NCI-H526 treated with DMSO at 0.1 percent for 48 hours (cell line): Measurements from ENCODE around the gene TNFRSF8.
"Not testable (repeated sequence)": the region's sequence is repeated elsewhere in the genome, so short reads cannot be mapped to it uniquely, and the experiment has no call there.

Experiments used
- DNase-seq: peaks from one replicate; lab custom pipeline; 2025; lab: John Stamatoyannopoulos, UW

TNFRSF8 gene

GRCh38 chr1:12038356-12039163, 24.5 kb upstream of the TNFRSF8 start:
- no peak for DNase-seq

- no peak for DNase-seq
These were observed 24.0 kb upstream of the TNFRSF8 start for GRCh38 chr1:12039164-12039525.

DNA sequence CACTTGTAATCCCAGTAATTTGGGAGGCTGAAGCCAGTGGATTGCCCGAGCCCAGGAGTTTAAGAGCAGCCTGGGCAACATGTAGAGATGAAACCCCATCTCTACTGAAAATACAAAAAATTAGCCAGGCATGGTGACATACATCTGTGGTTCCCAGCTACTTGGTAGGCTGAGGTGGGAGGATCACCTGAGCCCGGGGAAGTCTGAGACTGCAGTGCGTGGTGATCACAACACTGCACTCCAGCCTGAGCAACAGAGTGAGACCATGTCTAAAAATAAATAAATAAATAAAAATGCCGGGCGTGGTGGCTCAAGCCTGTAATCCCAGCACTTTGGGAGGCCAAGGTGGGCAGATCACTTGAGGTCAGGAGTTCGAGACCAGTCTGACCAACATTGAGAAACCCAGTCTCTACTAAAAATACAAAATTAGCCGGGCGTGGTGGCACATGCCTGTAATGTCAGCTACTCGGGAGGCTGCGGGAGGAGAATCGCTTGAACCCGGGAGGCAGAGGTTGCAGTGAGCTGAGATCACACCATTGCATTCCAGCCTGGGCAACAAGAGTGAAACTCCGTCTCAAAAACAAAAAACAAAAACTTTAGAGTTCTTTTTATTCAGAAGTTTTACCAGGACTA, 23.2 kb upstream of the TNFRSF8 start:
- DNase-seq, result not testable (repeated sequence)

- no peak for DNase-seq
These were observed 22.5 kb upstream of the TNFRSF8 start for GRCh38 chr1:12040457-12041051.

GRCh38 chr1:12044187-12044877, 18.8 kb upstream of the TNFRSF8 start:
- not testable (repeated sequence) for DNase-seq

DNA sequence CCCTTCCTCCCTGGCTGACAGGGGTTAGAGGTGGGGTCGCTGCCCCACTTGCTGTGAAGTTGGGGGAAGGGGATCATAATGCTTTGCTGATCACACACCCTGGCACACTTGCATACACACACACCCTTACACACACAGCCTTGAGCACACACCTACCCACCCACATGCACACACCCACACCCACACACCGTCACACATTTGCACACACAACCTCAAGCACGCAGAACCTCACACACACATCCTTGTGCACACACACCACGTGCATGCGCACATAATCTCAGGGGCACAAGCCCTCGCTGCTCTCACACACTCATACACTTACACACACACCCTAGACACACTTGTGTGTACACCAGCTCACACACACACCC, 16.4 kb upstream of the TNFRSF8 start:
- no peak for DNase-seq

DNA sequence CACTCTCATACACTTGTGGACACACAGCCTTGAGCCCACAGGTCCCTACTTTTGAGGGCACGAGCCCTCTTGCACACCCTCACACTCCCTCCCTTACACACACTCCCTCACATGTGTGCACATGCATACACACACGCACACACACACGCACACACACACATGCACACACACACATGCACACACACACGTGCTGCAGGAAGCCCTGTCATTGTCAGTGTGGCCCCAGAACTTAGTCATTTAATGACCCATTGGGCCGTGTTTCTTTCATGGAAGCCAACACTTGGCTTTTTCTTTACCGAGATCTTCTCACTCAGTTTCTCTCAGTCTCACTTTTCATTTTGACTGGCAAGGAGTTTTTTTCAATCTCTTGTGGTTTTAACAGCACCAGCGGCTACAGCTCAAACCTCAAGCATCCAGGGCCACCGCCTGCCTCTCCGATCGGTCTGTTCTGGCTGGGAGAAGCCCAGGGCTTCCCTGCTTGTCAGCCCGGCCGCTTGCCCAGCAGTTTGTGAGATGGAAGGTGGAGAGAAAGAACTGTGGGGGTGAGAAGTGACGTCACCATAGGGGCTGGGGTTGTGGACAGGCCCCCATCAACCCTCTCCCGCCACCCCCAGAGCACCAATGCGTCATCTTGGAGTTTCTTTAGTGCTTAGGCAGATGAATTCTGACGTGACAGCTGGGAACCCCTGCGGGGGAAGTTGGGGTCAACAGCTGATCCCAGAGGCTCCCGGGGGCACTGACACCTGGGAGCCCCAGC, 15.8 kb upstream of the TNFRSF8 start:
- no peak for DNase-seq

DNA sequence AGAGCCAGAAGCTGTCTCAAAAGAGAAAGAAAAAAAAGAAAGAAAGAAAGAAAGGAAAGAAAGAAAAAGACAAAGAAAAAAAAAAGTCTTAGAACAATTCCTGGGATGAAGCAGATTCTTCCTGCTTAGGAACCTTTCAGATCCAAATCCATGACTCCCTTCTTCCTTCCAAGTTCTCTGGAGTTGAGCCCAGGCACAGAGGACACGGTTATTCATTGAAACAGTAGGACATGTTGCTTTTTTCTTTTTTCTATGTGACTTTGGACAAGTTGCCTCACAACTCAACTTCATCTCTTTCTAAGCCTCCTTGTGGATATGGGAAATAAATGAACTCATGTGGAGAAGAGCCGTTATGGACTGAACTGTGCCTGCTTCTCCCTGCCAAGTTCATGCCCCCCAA, 14.7 kb upstream of the TNFRSF8 start:
- DNase-seq, result no peak

- DNase-seq, result no peak
These were observed 13.5 kb upstream of the TNFRSF8 start for GRCh38 chr1:12049616-12050015.

- DNase-seq, result no peak
These were observed 11.7 kb upstream of the TNFRSF8 start for GRCh38 chr1:12051361-12051760.

- no peak for DNase-seq
These were observed 11.0 kb upstream of the TNFRSF8 start for GRCh38 chr1:12052008-12052573.

DNA sequence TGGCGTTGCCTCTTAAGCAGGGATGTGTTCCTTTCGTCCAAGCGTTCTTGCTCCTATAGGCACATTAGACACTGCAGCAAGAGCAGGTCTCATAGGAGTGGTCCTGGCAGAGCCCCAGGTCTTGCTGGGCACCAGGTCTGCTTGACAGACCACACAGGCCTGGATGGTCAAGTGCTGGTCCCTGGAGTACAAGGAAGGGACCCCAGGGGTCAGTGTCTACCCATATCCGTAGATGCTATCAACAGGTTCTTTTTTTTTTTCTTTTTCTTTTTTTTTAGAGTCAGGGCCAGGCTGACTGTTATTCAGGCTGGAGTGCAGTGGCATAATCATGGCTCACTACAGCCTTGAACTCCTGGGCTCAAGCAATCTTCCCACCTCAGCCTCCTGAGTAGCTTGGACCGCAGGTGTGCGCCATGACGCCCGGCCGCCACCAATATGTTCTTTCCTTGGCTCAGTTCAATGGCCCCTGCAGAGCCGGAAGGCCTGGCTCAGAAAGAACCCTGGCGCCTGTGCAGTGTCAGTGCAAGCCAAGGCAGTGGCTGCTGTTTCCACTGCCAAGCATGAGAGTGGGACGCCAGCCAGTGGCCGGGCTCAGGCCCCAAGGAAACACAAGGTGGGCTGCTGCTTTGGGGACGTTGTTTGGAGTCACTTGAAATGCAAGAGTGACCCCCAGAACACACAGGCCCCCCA, 10.0 kb upstream of the TNFRSF8 start:
- no peak for DNase-seq

- DNase-seq, result no peak
These were observed 9.2 kb upstream of the TNFRSF8 start for GRCh38 chr1:12053752-12054548.

GRCh38 chr1:12055259-12055658, 7.8 kb upstream of the TNFRSF8 start:
- no peak for DNase-seq

- DNase-seq, result no peak
These were observed 6.7 kb upstream of the TNFRSF8 start for GRCh38 chr1:12056331-12056841.

DNA sequence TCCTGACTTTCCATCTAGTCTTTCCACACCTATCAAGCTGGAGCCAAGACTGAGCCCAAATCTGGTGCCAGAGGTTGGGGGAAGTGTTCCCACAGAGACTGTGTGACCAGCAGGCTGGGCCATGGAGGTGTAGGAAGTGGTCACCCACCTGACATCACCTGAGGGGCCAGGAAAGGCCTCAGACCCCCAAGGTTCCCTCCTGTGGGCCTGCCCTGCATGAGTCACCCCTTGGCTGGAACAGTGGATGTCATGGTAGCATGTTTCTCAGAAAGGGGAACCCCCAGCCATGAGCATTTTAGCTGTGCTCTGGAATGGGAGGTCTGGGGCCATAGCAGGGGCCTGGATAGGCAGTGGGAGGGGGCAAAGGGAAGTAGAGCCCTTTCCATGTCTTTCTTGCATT, 5.7 kb upstream of the TNFRSF8 start:
- no peak for DNase-seq

GRCh38 chr1:12057940-12058687, 5.0 kb upstream of the TNFRSF8 start:
- DNase-seq, result no peak

DNA sequence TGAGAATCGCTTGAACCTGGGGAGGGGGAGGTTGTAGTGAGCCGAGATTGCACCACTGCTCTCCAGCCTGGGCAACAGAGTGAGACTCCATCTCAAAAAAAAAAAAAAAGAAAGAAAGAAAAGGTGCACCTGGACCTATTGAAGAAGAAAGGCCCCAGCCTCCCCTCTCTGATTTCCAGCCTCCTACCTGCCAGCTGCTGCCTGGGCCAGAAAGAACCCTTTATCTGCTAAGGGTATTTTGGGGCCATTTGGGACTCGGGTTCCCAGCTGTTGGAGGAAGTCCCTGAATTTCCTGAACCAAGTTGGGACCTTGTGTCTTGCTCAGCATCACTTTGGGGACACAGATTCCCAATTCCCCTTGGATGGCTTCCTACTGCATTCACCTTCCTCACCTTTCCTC, 3.9 kb upstream of the TNFRSF8 start:
- no peak for DNase-seq

GRCh38 chr1:12059722-12060464, 3.2 kb upstream of the TNFRSF8 start:
- DNase-seq, result no peak
